Measurements from ENCODE around the gene DPPA5.

Gene DPPA5

GRCh38 chr6:73362358-73362757 lies 8.3 kb upstream of the DPPA5 start, which contains the start of gene KHDC3L:
Gene KHDC3L (plus strand): TSS chr6:73362658. CDS start chr6:73362730, 72 bp downstream.
- Histone ChIP-seq H3K4me3 (ENCODE audit: low read depth, low read length) (no peak within 1 kb of the TSS), H3K27me3 (replicated peaks) (no peaks in the 10 kb centered on the region), H3K36me3 (replicated peaks) (no peaks in the 10 kb centered on the region), H3K27ac (no peak within 1 kb of the TSS)
- DNase-seq: no peak
- in situ Hi-C loops (cut with HindIII; ENCODE audit: low pct_ligation_motif_present, low sequenced_read_pairs): no loop called here
- no peak for TF ChIP-seq CTCF (IDR thresholded peaks at IDR 0.05; ENCODE audit: low read depth, low read length, missing control alignments)

DNA sequence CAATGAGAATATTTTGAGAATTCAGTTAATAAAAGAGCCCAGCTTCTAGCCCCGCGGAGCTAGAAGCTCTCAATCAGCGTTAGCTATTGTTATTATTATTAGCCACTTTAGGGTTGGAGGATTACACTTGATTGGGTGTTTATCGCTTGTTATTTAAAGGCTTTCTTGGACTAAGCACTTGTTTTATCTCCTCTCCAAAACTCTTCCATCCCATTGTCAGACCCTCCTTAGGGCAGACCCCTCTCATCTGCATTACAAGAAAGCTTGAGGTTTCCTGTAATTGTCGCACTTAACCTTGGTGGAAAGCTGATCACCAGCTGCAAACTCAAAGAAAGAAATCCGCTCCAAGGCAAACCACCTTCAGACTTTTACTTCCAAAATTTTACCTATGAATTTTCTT lies 4.8 kb downstream of the DPPA5 start:
- Histone ChIP-seq H3K36me3 (replicated peaks) (no peaks in the 10 kb centered on the region), H3K4me3 (ENCODE audit: low read depth, low read length) (no peak overlapping the region), H3K27me3 (replicated peaks) (peaks cover 9% of the 10 kb centered on the region), H3K27ac (no peak overlapping the region)
- no peak for TF ChIP-seq CTCF (IDR thresholded peaks at IDR 0.05; ENCODE audit: low read depth, low read length, missing control alignments)
- DNase-seq: no peak
- in situ Hi-C loops (cut with HindIII; ENCODE audit: low pct_ligation_motif_present, low sequenced_read_pairs): no loop called here

DNA sequence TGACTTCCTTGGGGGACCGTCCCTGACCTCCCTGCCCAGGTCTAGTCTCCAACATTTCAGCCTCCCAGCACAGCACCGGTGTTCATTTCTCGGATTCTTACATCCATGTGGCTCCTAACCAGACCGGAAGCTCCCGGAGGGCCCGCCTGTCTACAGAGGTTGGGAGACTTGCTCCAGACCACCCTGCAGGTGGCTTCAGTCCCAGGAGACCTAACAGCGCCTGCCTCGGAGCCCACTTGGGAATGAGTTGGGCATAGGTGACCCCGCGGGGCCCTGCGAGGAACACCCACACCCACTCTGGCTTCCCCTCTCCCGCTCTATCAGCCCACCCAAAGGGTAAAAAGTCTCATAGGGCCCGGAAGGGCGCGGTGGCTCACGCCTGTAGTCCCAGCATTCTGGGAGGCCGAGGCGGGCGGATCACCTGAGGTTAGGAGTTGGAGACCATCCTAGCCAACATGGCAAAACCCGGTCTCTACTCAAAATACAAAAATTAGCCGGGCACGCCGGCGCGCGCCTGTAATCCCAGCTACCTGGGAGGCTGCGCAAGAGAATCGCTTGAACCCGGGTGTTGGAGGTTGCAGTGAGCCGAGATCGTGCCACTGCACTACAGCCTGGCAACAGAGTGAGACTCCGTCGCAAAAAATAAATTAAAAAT lies 5.4 kb downstream of the DPPA5 start:
- in situ Hi-C loops (cut with HindIII; ENCODE audit: low pct_ligation_motif_present, low sequenced_read_pairs): no loop called here
- no peaks in the 10 kb centered on the region for H3K36me3 ChIP-seq (replicated peaks)
- H3K27me3 ChIP-seq (replicated peaks): peaks cover 9% of the 10 kb centered on the region
- TF ChIP-seq CTCF (IDR thresholded peaks at IDR 0.05; ENCODE audit: low read depth, low read length, missing control alignments): no peak
- no peak overlapping the region for H3K4me3 ChIP-seq (ENCODE audit: low read depth, low read length)
- H3K27ac ChIP-seq: no peak overlapping the region
- DNase-seq: no peak

DNA sequence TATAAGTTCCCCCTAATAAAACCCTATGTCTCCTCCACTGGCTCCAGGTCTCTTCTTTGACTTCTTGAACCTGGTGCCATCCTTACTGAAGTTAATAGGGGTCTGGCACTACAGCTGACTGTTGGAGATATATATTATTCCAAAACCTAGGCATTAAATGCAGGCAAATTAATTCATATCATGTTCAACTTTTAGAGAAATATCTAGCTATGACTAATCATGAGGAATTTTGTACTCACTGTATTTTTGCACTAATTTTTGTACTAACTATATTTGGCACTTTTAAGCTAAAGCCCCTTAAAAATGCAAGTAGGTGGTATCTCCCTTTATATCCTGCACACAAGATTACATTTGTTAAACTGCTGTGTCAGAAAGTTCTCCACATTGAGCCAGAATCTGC lies 10.9 kb downstream of the DPPA5 start:
- no peak for TF ChIP-seq CTCF (IDR thresholded peaks at IDR 0.05; ENCODE audit: low read depth, low read length, missing control alignments)
- no peak overlapping the region for H3K4me3 ChIP-seq (ENCODE audit: low read depth, low read length)
- DNase-seq: no peak
- peaks cover 2% of the 10 kb centered on the region for H3K27me3 ChIP-seq (replicated peaks)
- H3K36me3 ChIP-seq (replicated peaks): no peaks in the 10 kb centered on the region
- in situ Hi-C loops (cut with HindIII; ENCODE audit: low pct_ligation_motif_present, low sequenced_read_pairs): no loop called here
- no peak overlapping the region for H3K27ac ChIP-seq

DNA sequence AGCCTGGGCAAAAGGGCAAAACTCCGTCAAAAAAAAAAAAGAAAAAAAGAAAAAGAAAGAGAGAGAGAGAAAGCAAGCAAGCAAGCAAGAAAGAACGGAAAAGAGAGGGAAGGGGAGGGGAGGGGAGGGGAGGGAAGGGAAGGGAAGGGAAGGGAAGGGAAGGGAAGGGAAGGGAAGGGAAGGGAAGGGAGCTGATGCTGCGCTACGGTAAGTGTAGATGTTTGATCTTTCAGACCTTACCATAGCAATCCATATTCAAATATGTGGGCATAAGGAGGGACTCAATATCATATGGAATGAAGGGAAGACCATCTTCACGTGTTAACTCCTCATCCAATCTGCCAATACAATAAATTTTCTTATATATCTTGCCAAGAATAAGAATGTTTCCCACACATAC lies 11.9 kb downstream of the DPPA5 start:
- TF ChIP-seq CTCF (IDR thresholded peaks at IDR 0.05; ENCODE audit: low read depth, low read length, missing control alignments): no peak
- DNase-seq: no peak
- in situ Hi-C loops (cut with HindIII; ENCODE audit: low pct_ligation_motif_present, low sequenced_read_pairs): no loop called here
- H3K4me3 ChIP-seq (ENCODE audit: low read depth, low read length): no peak overlapping the region
- H3K36me3 ChIP-seq (replicated peaks): no peaks in the 10 kb centered on the region
- peaks cover 2% of the 10 kb centered on the region for H3K27me3 ChIP-seq (replicated peaks)
- H3K27ac ChIP-seq: no peak overlapping the region

GRCh38 chr6:73341335-73341734 lies 12.7 kb downstream of the DPPA5 start:
- no peak for TF ChIP-seq CTCF (IDR thresholded peaks at IDR 0.05; ENCODE audit: low read depth, low read length, missing control alignments)
- DNase-seq: no peak
- Histone ChIP-seq H3K27ac (no peak overlapping the region), H3K36me3 (replicated peaks) (no peaks in the 10 kb centered on the region), H3K27me3 (replicated peaks) (peaks cover 2% of the 10 kb centered on the region), H3K4me3 (ENCODE audit: low read depth, low read length) (no peak overlapping the region)
- in situ Hi-C loops (cut with HindIII; ENCODE audit: low pct_ligation_motif_present, low sequenced_read_pairs): no loop called here
